OCI-LY7 (cell line): ENCODE measurements around the gene PEX11B. TPM values are rescaled to one million over a fixed set of nuclear protein-coding genes. Genes with fewer than 3 reads are reported as not detected.
A peak's percentile ranks its signal among the peaks of the same experiment; 100 is the strongest.

Experiments
- BruUV-seq: library from RNA; stranded (reverse); fragments of 400-500 nt; replicated peaks from 2 replicates; lab custom pipeline; 2021; lab: Mats Ljungman, UMichigan
- CTCF ChIA-PET: fragments of 300-600 bp; sonication (Branson Sonifier 250); formaldehyde crosslinking; loops from one replicate; lab custom pipeline; 2022; ENCODE audit warnings: antibody characterized with exemption; ENCODE audit not compliant: unreplicated experiment; lab: Charles Lee
- POLR2A ChIA-PET: fragments of 300-600 bp; sonication (Branson Sonifier 250); formaldehyde crosslinking; loops from one replicate; lab custom pipeline; 2022; ENCODE audit warnings: antibody characterized with exemption; lab: Charles Lee
- DNase-seq: peaks from one replicate; pipeline ENCODE4 v3.0.0-alpha.2; 2015; ENCODE audit warnings: low spot score
- H2AFZ ChIP-seq: fragments of 200-600 bp; sonication (generic), shearing (Covaris generic); 2 replicates; pipeline ENCODE4 v1.6.1; 2014; ENCODE audit warnings: mild to moderate bottlenecking, antibody characterized with exemption, low read length, moderate library complexity
- H3K27ac ChIP-seq: fragments of 200-600 bp; sonication (generic); 2 replicates; pipeline ENCODE4 v1.5.1; 2014; ENCODE audit warnings: mixed run types, low read depth, mild to moderate bottlenecking, moderate library complexity, low read length, inconsistent platforms; ENCODE audit not compliant: poor library complexity, severe bottlenecking
- H3K36me3 ChIP-seq: fragments of 200-600 bp; sonication (generic); 2 replicates; pipeline ENCODE4 v1.6.1; 2014; ENCODE audit warnings: mild to moderate bottlenecking, antibody characterized with exemption, low read length, moderate library complexity, mixed read lengths; ENCODE audit not compliant: insufficient read depth
- H3K4me1 ChIP-seq: fragments of 200-600 bp; sonication (generic); 2 replicates; pipeline ENCODE4 v1.5.1; 2014; ENCODE audit warnings: mild to moderate bottlenecking, low read length; ENCODE audit not compliant: insufficient read depth, poor library complexity, severe bottlenecking
- H3K4me2 ChIP-seq: fragments of 200-600 bp; sonication (generic); 2 replicates; pipeline ENCODE4 v1.6.1; 2014; ENCODE audit warnings: mild to moderate bottlenecking, low read length
- H3K4me3 ChIP-seq: fragments of 200-600 bp; sonication (generic); 2 replicates; pipeline ENCODE4 v1.5.1; 2014; ENCODE audit warnings: mild to moderate bottlenecking, low read depth, low read length; ENCODE audit not compliant: poor library complexity, severe bottlenecking
- H3K79me2 ChIP-seq: fragments of 200-600 bp; sonication (generic); 2 replicates; pipeline ENCODE4 v1.6.1; 2016; ENCODE audit warnings: low read depth, mild to moderate bottlenecking, low read length, moderate library complexity, mixed read lengths; ENCODE audit not compliant: insufficient read depth
- H3K9me2 ChIP-seq: fragments of 200-600 bp; sonication (generic); 2 replicates; pipeline ENCODE4 v1.6.1; 2016; ENCODE audit warnings: mild to moderate bottlenecking, low read length, mixed read lengths; ENCODE audit not compliant: insufficient read depth
- H3K9me3 ChIP-seq: fragments of 200-600 bp; sonication (generic); 2 replicates; pipeline ENCODE4 v1.6.1; 2014; ENCODE audit warnings: mild to moderate bottlenecking, mixed run types, low read length, mixed read lengths
- H4K20me1 ChIP-seq: fragments of 200-600 bp; sonication (generic); 2 replicates; pipeline ENCODE4 v1.6.1; 2014; ENCODE audit warnings: mild to moderate bottlenecking, antibody characterized with exemption, low read length, moderate library complexity, mixed read lengths; ENCODE audit not compliant: insufficient read depth
- CTCF ChIP-seq: fragments of 200-600 bp; sonication (generic); conservative IDR thresholded peaks from 2 replicates; pipeline ENCODE4 v1.5.1; 2014; ENCODE audit warnings: mild to moderate bottlenecking, antibody characterized with exemption, low read length, moderate library complexity, mixed read lengths
- EZH2phosphoT487 ChIP-seq: fragments of 200-600 bp; sonication (generic); IDR thresholded peaks from 2 replicates; pipeline ENCODE4 v1.6.1; 2018; ENCODE audit warnings: low read depth, borderline replicate concordance, mild to moderate bottlenecking, mixed run types, antibody characterized with exemption, low read length, moderate library complexity, mixed read lengths
- intact Hi-C: fragments of 100-400 bp; cut with micrococcal nuclease; formaldehyde crosslinking; loops from one replicate; pipeline ENCODE4 v1.10.0; 2022; ENCODE audit not compliant: unreplicated experiment
- total RNA-seq, 2 experiments: library from RNA; depleted of rRNA in 1 of 2; stranded (reverse); fragments of >200 nt in 1 of 2; shearing (Covaris generic) in 1 of 2; gene quantifications; 2 replicates each; pipeline ENCODE4 v1.2.3, GENCODE V29; 2014 to 2022

The PEX11B gene
- total RNA-seq, 2 experiments from 2014 or later = 18.2 to 32.9 TPM

GRCh38 chr1:145965119-145965744 is 46.7 kb upstream of the PEX11B start:
- peaks cover 6% of the 10 kb centered on the region for H3K36me3 ChIP-seq
- H3K4me3 ChIP-seq = peak overlapping the region; percentile 75
- H3K4me2 ChIP-seq = peak overlapping the region; percentile 96
- DNase-seq = no peak
- peaks cover 44% of the 10 kb centered on the region for H3K4me1 ChIP-seq
- CTCF ChIA-PET = interaction anchor here (0.6 to 1.1 kb wide), 3 partner anchors 33 to 120 kb away, joined by 3 read pairs; partner anchors contain the start of gene NUDT17
- H3K9me2 ChIP-seq = no peaks in the 10 kb centered on the region
- H3K9me3 ChIP-seq = peaks cover 3% of the 10 kb centered on the region; the same call in 1 of the 2 replicates
- H3K27ac ChIP-seq = peak overlapping the region; percentile 36
- TF ChIP-seq EZH2phosphoT487 (no peak), CTCF (no peak)
- peaks cover 6% of the 10 kb centered on the region; the same call in 1 of the 2 replicates for H3K79me2 ChIP-seq
- intact Hi-C loops = no loop called here
- no peaks in the 10 kb centered on the region for H4K20me1 ChIP-seq
- H2AFZ ChIP-seq = peak overlapping the region; percentile 84
- POLR2A ChIA-PET = interaction anchor here (0.5 to 5.5 kb wide), 20 partner anchors 10 to 139 kb away, joined by 3 to 58 read pairs (median 4); partner anchors contain the start of genes PIAS3 and RBM8A
- BruUV-seq = no TSS peak

GRCh38 chr1:145964328-145965118 is 46.0 kb upstream of the PEX11B start, which contains the start of the genes ANKRD34A and POLR3GL:
Gene ANKRD34A (minus strand): TSS chr1:145964575. CDS start chr1:145961759, 2,816 bp downstream.
Gene POLR3GL (plus strand): TSS chr1:145964690. CDS start chr1:145974866, 10,176 bp downstream.
- DNase-seq = peak; percentile 95
- peaks cover 51% of the 10 kb centered on the region for H3K4me1 ChIP-seq
- TSS peak; percentile 92 for BruUV-seq
- no peak for TF ChIP-seq EZH2phosphoT487
- TF ChIP-seq CTCF = no peak
- H3K4me2 ChIP-seq = peak within 1 kb of the TSS; percentile 96
- intact Hi-C loops = loop anchor here (1.0 kb wide), 1 partner anchor 37 kb away; the partner anchor contains the start of gene RBM8A
- H3K27ac ChIP-seq = peak within 1 kb of the TSS; percentile 36
- H3K36me3 ChIP-seq = peaks cover 6% of the 10 kb centered on the region
- H4K20me1 ChIP-seq = no peaks in the 10 kb centered on the region
- ChIA-PET CTCF (interaction anchor here (0.6 to 1.1 kb wide), 4 partner anchors 33 to 119 kb away, joined by 3 read pairs; partner anchors contain the start of gene NUDT17), POLR2A (interaction anchor here (0.5 to 5.5 kb wide), 23 partner anchors 10 to 138 kb away, joined by 3 to 58 read pairs (median 4); partner anchors contain the start of genes NUDT17, PIAS3 and RBM8A)
- H3K79me2 ChIP-seq = peaks cover 6% of the 10 kb centered on the region; the same call in 1 of the 2 replicates
- H3K9me3 ChIP-seq = peaks cover 3% of the 10 kb centered on the region; the same call in 1 of the 2 replicates
- H2AFZ ChIP-seq = peak within 1 kb of the TSS; percentile 84
- no peaks in the 10 kb centered on the region for H3K9me2 ChIP-seq
- peak within 1 kb of the TSS; percentile 75 for H3K4me3 ChIP-seq
